Mucosa of descending colon (tissue), 3 donors: ENCODE results near the gene VAMP8. TPM values are rescaled to one million over a fixed set of nuclear protein-coding genes. Genes with fewer than 3 reads are reported as not detected.
A peak's percentile ranks its signal among the peaks of the same experiment; 100 is the strongest.

Experiments used
- ATAC-seq: fragments of 200-7000 bp; cut with Tn5 transposase; one replicate; pipeline ENCODE4 v1.9.1; 2020; ENCODE audit warnings: mild to moderate bottlenecking, moderate library complexity
- DNase-seq, 3 donors: peaks; one replicate each; pipeline ENCODE4 v3.0.0-alpha.2; 2020
- H3K36me3 ChIP-seq: fragments of 200-600 bp; one replicate; pipeline ENCODE4 v1.8.0; 2021; ENCODE audit warnings: low read depth, mild to moderate bottlenecking
- H3K4me1 ChIP-seq: fragments of 200-600 bp; one replicate; pipeline ENCODE4 v1.8.0; 2021; ENCODE audit warnings: low read depth, mild to moderate bottlenecking
- H3K4me3 ChIP-seq: fragments of 200-600 bp; one replicate; pipeline ENCODE4 v1.8.0; 2021; ENCODE audit warnings: mild to moderate bottlenecking
- H3K9me3 ChIP-seq: fragments of 200-600 bp; one replicate; pipeline ENCODE4 v1.8.0; 2021; ENCODE audit warnings: mild to moderate bottlenecking
- intact Hi-C, 2 donors: fragments of 100-400 bp; cut with DNase I in 1 of 2; cut with micrococcal nuclease in 1 of 2; formaldehyde crosslinking; loops; one replicate each; pipeline versions ENCODE4 v1.11.0 to v1.11.1; 2022; cut with DNase I, micrococcal nuclease
- total RNA-seq, 3 donors: library from RNA; stranded (reverse); fragmentation: NEBNext Ultra II Directional in 2 of 3; extraction: Animal tissue kit (Norgen Biotek cat#: 25700) in 2 of 3; gene quantifications; one replicate each; pipeline versions ENCODE4 v1.2.1 to v1.2.4, GENCODE V29; 2021 to 2023
- TF ChIP-seq, protein P1 (sequence below): fragments of 200-600 bp; IDR thresholded peaks from one replicate; pipeline ENCODE4 v1.8.0; 2022; ENCODE audit warnings: antibody characterized with exemption, mild to moderate bottlenecking
- donor health status: DM: no; HTN: no; CAD: no; lungs with moderate emphysema.
- donor health status: DM: no; HTN: no; CAD: no.
- donor health status: DM: no; HTN: yes; CAD: no.

The VAMP8 gene
- total RNA-seq, 3 donors from 2014 or later = 125 to 312 (median 254) TPM

DNA sequence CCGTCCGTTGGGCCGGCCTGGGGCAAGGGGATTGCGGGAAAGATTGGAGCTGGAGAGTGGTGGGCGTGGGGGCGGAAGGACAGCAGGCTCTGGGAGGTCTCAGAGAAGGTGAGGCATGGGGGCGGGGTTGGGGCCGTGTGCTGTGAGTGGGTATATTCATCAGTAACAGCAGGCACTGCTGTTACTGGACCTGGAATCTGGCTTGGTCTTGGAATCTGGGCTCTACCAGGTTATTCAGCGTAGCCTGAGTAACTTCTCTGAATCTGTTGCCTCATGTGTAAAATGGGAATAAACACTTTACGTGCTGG lies 18.6 kb downstream of the VAMP8 start:
- no peak for DNase-seq

DNA sequence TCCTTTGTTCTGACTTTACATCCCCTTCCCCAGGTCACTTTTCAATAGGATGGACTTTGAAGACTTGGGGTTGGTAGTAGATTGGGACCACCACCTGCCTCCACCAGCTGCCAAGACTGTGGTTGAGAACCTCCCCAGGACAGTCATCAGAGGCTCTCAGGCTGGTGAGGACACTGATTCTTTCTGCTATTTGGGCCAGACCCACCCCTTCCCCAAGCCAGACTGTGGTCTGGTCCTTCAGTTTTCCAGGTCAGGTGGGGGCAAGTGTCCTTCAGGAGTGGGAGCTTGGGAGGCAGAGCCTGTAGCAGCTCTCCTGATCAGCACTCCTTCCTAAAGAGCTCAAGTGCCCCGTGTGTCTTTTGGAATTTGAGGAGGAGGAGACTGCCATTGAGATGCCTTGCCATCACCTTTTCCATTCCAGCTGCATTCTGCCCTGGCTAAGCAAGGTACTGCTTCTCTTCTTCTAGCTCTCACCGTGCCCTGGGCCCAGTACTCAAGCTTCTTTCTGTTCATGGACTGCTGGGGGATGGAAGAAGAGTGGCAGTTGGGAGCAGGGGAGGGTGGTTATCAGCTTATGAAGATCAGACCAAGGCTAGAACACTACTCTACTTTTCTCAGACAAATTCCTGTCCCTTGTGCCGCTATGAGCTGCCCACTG lies 19.2 kb downstream of the VAMP8 start:
- intact Hi-C loops = no loop called here
- H3K4me1 ChIP-seq = peaks cover 21% of the 10 kb centered on the region
- H3K4me3 ChIP-seq = no peak overlapping the region
- no peak for ATAC-seq
- no peaks in the 10 kb centered on the region for H3K9me3 ChIP-seq
- H3K36me3 ChIP-seq = no peaks in the 10 kb centered on the region
- TF ChIP-seq, protein P1, sequence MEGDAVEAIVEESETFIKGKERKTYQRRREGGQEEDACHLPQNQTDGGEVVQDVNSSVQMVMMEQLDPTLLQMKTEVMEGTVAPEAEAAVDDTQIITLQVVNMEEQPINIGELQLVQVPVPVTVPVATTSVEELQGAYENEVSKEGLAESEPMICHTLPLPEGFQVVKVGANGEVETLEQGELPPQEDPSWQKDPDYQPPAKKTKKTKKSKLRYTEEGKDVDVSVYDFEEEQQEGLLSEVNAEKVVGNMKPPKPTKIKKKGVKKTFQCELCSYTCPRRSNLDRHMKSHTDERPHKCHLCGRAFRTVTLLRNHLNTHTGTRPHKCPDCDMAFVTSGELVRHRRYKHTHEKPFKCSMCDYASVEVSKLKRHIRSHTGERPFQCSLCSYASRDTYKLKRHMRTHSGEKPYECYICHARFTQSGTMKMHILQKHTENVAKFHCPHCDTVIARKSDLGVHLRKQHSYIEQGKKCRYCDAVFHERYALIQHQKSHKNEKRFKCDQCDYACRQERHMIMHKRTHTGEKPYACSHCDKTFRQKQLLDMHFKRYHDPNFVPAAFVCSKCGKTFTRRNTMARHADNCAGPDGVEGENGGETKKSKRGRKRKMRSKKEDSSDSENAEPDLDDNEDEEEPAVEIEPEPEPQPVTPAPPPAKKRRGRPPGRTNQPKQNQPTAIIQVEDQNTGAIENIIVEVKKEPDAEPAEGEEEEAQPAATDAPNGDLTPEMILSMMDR = no peak
- no peak for DNase-seq

More for the DNA sequence above, 18.6 kb downstream of the VAMP8 start:
- Histone ChIP-seq H3K36me3 (no peaks in the 10 kb centered on the region), H3K9me3 (no peaks in the 10 kb centered on the region), H3K4me3 (peak overlapping the region; percentile 92), H3K4me1 (peaks cover 16% of the 10 kb centered on the region)
- TF ChIP-seq, protein P1 = no peak
- intact Hi-C loops = no loop called here
- ATAC-seq = peak; percentile 4

DNA sequence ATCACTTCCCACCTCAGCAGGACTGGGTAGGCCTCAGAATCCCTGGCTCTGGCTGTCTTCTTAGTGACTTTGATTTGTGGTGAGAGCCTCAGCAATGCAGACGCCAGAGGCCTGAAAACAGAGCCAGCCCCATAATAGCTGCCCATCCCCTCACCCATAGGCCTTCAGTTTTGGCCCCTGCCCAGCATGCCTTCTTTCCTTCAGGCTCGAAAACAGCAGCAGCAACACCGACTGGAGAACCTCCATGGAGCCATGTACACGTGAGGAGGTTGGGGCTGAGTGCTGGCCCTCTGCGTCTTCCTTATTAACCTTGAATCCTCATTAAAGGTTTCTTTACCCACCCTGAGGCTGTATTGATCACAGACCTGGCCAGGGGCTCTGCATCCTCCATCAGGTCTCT lies 19.9 kb downstream of the VAMP8 start:
- no peak for ATAC-seq
- Histone ChIP-seq H3K9me3 (no peaks in the 10 kb centered on the region), H3K36me3 (no peaks in the 10 kb centered on the region), H3K4me3 (no peak overlapping the region), H3K4me1 (peaks cover 23% of the 10 kb centered on the region)
- DNase-seq = no peak
- TF ChIP-seq, protein P1 = no peak
- intact Hi-C loops = no loop called here

DNA sequence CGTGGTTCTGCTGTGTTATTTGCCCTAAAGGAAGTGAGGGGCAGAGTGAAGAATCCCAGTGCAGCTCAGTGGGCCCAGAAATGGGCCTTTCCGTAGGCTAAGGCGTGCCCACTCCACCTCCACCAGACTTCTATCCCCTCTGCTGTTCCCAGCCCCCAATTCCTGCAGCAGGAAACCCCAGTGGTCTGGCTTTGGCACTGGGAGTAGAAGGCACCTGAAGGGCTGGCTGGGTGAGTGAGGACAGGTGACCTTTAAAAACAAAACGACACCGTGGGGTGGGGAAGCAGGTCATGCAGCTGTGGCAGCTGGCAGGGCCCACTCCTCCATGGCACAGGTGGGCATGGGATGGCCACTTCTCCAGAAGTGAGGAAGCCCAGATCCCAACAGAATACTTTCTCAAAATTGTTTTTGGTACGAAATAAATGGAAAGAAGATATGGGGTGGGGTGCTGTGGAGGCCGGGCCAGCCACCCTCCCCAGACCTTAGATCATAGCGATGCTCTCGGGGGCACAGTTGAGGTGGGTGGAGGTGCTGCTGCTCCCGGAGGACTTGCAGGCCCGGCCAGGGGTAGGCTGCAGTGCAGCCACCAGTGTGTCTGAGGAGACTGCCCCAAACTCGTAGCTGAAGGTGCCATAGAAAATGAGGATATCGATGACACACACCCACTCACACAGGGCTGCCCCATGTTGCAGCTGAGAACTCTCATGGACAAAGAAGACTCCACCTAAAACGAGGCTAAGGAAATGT lies 21.4 kb downstream of the VAMP8 start:
- Histone ChIP-seq H3K4me1 (peaks cover 26% of the 10 kb centered on the region), H3K9me3 (no peaks in the 10 kb centered on the region), H3K36me3 (no peaks in the 10 kb centered on the region), H3K4me3 (no peak overlapping the region)
- TF ChIP-seq, protein P1 = no peak
- DNase-seq (peak in 1 of 3 donors; percentile 20), ATAC-seq (no peak)
- intact Hi-C loops = no loop called here

DNA sequence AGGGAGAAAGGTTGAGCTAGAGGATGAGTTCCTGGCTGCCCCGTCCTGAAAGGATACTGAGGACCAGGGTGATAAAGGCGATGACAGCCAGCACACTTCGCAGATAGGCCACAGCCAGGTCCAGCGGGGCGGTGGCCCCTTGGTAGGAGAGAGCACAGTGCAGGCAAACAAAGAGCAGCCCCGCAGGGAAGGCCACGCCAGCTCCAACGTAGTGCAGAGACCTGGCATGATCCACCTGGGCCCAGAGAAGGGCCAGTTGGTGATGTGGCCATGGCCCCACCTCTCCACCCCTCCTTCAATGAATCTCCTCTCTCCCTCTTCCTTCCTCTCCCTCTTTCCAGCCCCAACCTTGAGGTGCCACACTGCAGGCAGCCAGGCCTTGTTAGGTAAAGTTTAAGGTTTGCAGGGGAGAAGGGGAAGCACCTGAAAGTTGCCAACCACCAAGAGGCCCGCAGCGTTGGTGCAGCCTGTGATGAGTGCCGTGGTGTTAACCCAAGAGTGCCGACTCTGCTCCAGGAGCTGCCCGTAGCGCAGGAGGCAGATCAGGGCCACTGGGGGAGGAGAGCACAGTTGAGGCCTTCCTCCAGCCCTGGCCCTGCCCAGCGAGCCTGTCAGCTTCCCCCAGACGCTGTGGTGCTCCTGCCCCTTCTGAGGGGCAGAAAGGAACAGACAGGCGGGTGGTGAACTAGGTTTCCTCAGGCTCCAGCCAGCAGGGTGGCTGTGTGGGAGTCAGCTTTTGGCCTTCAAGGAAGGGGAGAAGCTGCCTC lies 22.3 kb downstream of the VAMP8 start:
- H3K36me3 ChIP-seq = no peaks in the 10 kb centered on the region
- TF ChIP-seq, protein P1 = no peak
- no peaks in the 10 kb centered on the region for H3K9me3 ChIP-seq
- peaks cover 27% of the 10 kb centered on the region for H3K4me1 ChIP-seq
- intact Hi-C loops = no loop called here
- ATAC-seq (no peak), DNase-seq (peak in 2 of 3 donors; percentile 30 to 47)
- no peak overlapping the region for H3K4me3 ChIP-seq
